GM12891 (cell line): ENCODE measurements around the gene RTN4RL1.
A peak's percentile ranks its signal among the peaks of the same experiment; 100 is the strongest.

ENCODE experiments used
- DNase-seq: peaks from one replicate; pipeline ENCODE4 v3.0.0; 2011; ENCODE audit warnings: low spot score; ENCODE audit not compliant: insufficient read length
- FAIRE-seq: peaks from 2 replicates; lab custom pipeline; 2011; peaks lifted over from hg19 to GRCh38; lab: Jason Lieb, UNC
- PAX5 ChIP-seq: IDR thresholded peaks from 2 replicates; pipeline ENCODE4 v1.6.1; 2011; ENCODE audit warnings: low read length, moderate library complexity, mild to moderate bottlenecking; ENCODE audit not compliant: insufficient read depth, severe bottlenecking
- POLR2A ChIP-seq: IDR thresholded peaks from 2 replicates; pipeline ENCODE4 v1.6.1; 2011; ENCODE audit warnings: low read depth, low read length, control low read depth
- POLR2AphosphoS5 ChIP-seq: IDR thresholded peaks from 2 replicates; pipeline ENCODE4 v1.6.1; 2011; ENCODE audit warnings: low read depth, low read length, control low read depth
- POU2F2 ChIP-seq: IDR thresholded peaks from 2 replicates; pipeline ENCODE4 v1.6.1; 2011; ENCODE audit warnings: low read depth, mild to moderate bottlenecking, control low read depth, low read length, moderate library complexity
- SPI1 ChIP-seq: IDR thresholded peaks from 2 replicates; pipeline ENCODE4 v1.6.1; 2011; ENCODE audit warnings: low read depth, low read length, control low read depth
- TAF1 ChIP-seq: IDR thresholded peaks from 2 replicates; pipeline ENCODE4 v1.6.1; 2011; ENCODE audit warnings: low read depth, low read length, control low read depth

Gene RTN4RL1

GRCh38 chr17:2054512-2055291, 29.6 kb upstream of the RTN4RL1 start, which contains the start of gene HIC1:
Gene HIC1, plus strand, starts transcription at chr17:2055103. Its CDS starts 1,588 bp downstream, at chr17:2056691.
- FAIRE-seq (peak; percentile 97), DNase-seq (peak; percentile 82)
- no peak for TF ChIP-seq SPI1
- peak; percentile 43; the same call in 1 of the 2 replicates for TF ChIP-seq POU2F2
- peak; percentile 86 for TF ChIP-seq POLR2AphosphoS5
- peak; percentile 38 for TF ChIP-seq PAX5
- TF ChIP-seq TAF1: no peak
- peak; percentile 74 for TF ChIP-seq POLR2A

- FAIRE-seq: no peak
- DNase-seq: no peak
- TF ChIP-seq POLR2A (0 out of 2 replicates have a peak, but pooled peaks have one; percentile 3), POLR2AphosphoS5 (no peak)
These were observed 29.1 kb upstream of the RTN4RL1 start for GRCh38 chr17:2054262-2054511.

DNA sequence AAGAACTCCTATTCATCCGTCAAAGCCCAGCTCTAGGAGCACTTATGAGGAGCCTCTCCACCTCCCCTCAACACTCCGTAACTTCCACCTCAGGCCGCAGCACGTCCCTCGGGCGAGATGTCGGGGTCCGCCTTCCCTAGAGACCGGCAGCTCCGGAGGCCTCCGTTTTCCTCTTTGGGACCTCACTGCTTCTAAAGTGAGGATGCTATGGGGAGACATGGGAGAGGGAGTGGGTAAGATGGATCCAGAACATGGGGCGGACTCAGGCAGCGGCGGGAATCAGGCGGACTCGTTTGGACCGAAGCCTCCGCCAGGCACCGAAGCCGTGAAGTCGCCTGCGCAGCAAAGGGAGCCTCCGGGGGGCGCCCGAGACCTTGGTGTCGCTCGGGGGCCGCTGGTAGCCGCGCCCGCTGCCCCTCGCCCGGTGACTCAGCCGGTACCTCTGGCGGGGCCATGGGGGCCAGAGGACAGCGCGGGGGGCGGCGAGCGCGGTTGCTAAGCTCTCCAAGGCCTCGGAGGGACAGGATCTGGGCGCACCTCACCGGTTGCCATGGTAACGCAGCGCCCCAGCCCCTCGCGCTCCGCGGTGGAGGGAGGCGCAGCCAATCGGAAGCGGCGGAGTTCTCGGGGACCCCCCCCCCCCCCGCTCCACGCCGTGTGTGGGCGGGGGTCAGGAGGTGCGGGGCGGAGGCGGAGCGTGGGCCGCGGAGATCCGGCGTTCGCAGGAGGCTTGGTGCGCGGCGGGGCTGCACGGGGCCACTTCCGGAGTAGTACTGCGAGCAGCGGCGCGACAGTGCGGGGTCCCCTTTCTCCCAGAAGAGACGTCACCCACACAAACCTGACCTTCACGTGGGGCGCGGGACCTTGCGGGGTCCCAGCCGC, 28.5 kb upstream of the RTN4RL1 start:
- no peak for DNase-seq
- peak; percentile 85 for FAIRE-seq

DNA sequence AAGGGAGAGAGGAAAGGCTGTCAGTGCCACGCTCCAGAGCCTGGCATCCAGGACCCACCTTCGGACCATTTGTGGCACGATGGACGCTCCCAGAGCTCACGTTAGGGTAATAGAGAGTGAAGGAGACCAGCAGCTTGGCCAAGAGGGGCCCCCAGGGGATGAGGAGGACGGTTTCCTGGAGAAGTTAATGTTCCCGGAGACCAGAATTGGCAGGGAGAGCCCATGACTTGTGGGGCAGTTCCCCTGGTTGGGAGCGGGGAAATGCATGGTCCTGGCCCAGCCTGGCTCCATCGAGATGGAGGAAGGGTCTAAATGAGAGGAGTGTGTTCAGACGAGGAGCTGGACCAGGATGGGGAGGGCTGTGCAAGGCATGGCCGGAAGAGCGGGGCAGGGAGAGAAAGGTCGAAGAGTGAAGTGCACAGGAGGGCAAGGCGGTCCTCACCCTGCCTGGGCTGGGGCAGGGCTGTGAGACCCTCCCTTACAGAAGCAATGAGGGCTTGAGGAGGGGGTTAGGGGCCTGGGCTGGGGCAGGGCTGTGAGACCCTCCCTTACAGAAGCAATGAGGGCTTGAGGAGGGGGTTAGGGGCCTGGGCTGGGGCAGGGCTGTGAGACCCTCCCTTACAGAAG, 26.9 kb upstream of the RTN4RL1 start:
- no peak for TF ChIP-seq POLR2AphosphoS5
- TF ChIP-seq SPI1: no peak
- no peak for TF ChIP-seq POU2F2
- TF ChIP-seq PAX5: no peak
- no peak for TF ChIP-seq POLR2A
- TF ChIP-seq TAF1: no peak
- DNase-seq: no peak
- FAIRE-seq: no peak

More for the DNA sequence above, 28.5 kb upstream of the RTN4RL1 start:
- TF ChIP-seq SPI1 (no peak), POLR2A (no peak), TAF1 (peak; percentile 33; the same call in 1 of the 2 replicates), PAX5 (no peak), POU2F2 (no peak)

DNA sequence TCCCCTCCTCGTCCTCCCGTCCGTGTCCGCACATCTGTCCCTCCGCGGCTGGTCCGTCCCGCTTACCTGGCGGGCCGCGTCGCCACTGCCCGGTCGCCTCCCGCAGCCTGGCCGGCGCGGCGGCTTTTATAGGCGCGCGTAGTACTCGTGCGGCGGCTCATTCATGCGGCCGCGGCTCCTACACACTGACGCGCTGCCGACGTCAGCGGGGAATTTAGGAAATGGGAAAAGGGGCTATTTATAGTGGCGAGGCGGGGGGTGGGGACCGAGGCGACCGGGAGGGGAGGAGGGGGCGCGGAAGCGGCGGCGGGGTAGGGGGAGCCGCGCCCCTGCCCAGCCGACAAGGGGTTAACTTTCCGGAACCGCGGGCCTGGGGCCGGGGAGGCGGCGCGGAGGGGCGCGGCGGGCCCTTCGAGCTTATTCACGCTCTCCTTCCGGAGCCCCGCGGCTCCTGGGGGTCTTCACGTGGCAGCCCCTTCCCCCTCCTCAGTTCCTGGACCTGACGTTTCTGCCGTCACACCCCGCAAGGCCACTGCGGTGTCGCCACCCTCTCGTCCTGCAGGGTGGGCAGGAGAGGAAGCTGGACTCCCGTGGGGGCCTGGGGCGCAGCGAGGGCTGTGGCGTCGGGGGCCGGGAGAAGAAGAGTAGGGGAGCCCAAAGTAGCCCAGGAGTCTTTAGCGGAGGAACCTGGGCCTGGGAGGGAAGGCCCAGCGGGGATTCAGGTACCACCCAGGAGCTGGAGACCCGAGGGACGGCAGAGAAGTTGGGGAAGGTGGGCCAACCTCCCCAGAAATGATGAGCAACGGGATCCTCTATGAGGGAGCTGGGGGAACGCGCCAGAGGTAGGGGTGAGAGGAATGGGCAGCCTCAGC, 26.2 kb upstream of the RTN4RL1 start:
- FAIRE-seq (no peak), DNase-seq (no peak)
- TF ChIP-seq POLR2A: no peak
- TF ChIP-seq PAX5: no peak
- no peak for TF ChIP-seq POLR2AphosphoS5
- TF ChIP-seq SPI1: no peak
- no peak for TF ChIP-seq POU2F2
- no peak for TF ChIP-seq TAF1

DNA sequence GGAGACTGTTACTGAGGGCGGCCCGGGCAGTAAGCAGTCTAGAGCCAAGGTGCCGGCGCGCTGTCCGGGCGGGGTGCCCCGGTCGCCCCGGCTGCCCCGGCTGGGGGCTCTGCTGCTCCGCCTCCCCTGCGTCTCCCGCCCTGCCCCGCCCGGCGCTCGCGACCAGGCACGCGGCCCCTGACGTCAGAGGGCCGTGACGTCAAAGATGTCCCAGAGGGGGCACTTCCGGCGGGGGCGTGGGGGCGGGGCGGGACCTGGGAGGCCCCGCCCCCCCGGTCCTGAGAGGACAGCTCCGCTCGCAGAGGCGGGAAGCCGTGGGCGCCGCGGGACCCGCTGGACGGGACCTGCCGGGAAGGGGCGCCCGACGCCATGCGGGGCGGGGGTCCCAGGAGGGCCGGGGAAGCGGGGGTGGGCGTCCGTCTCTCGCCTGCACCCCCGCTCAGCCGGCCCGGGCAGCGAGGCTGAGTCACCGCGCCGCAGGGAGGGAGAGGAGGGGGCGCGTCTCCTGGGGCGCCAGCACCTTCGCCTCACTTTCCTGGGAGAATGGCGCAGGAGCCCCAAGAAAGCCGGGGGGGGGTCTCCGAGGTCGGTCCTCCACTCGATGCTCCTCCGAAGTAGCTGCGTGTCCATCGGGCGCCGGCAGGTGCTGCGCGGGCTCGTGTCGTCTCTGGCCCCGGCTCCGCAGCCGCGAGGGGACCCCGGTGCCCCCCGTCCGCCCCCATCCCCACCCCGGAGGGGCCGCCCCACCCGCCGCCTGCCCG, 25.3 kb upstream of the RTN4RL1 start:
- DNase-seq: no peak
- no peak for FAIRE-seq
- no peak for TF ChIP-seq POLR2A
- no peak for TF ChIP-seq TAF1
- no peak for TF ChIP-seq SPI1
- TF ChIP-seq PAX5: no peak
- no peak for TF ChIP-seq POLR2AphosphoS5
- no peak for TF ChIP-seq POU2F2

GRCh38 chr17:2049333-2050299, 24.5 kb upstream of the RTN4RL1 start:
- FAIRE-seq (peak; percentile 95), DNase-seq (peak; percentile 83)
- TF ChIP-seq PAX5 (no peak), SPI1 (no peak), TAF1 (no peak), POLR2AphosphoS5 (no peak), POLR2A (no peak), POU2F2 (no peak)

DNA sequence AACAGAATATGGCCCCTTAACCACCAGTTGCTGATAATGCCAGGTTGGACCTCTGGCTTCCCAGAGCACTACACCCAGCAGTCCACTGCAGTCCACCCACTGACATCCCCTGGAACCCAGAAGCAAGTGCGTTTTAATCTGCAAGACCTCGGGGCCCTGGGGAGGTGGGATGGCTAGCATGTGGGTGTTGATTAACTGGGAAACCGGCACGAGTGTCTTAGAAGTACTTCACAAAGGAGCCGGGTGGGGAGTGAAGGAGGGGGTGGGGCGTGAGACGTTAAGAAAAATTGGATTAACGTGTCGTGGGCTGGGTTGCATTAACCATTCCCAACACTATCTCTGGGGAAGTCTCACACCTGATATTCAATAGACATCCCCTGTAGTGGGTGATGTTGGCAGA, 23.7 kb upstream of the RTN4RL1 start:
- TF ChIP-seq TAF1: no peak
- TF ChIP-seq SPI1: no peak
- TF ChIP-seq PAX5: no peak
- no peak for TF ChIP-seq POLR2A
- no peak for TF ChIP-seq POU2F2
- no peak for TF ChIP-seq POLR2AphosphoS5
- DNase-seq (no peak), FAIRE-seq (peak; percentile 9)
